Endothelial cell of umbilical vein (primary cell): ENCODE results near the gene KCNMA1. TPM values are rescaled to one million over a fixed set of nuclear protein-coding genes. Genes with fewer than 3 reads are reported as not detected.

Experiments
- BruUV-seq: library from RNA; stranded (reverse); fragments of 400-500 nt; replicated peaks from 2 replicates; lab custom pipeline; 2021; lab: Mats Ljungman, UMichigan
- CTCF ChIA-PET: fragments of 300-600, 350-600 bp; sonication (Branson Sonifier 250); formaldehyde crosslinking; loops from one replicate; lab custom pipeline; 2021; ENCODE audit warnings: antibody characterized with exemption, inconsistent platforms; lab: Charles Lee
- POLR2A ChIA-PET: fragments of 300-600, 350-600 bp; sonication (Branson Sonifier 250); formaldehyde crosslinking; loops from one replicate; lab custom pipeline; 2021; ENCODE audit warnings: antibody characterized with exemption, inconsistent platforms; lab: Charles Lee
- DNase-seq: peaks from one replicate; pipeline ENCODE4 v3.0.0-alpha.2; 2011; ENCODE audit warnings: low read depth, low spot score
- FAIRE-seq: peaks from 2 replicates; lab custom pipeline; 2011; peaks lifted over from hg19 to GRCh38; lab: Jason Lieb, UNC
- H2AFZ ChIP-seq: 2 replicates; pipeline ENCODE4 v1.6.0; 2012; ENCODE audit warnings: low read depth, low read length, control low read depth, inconsistent platforms
- H3K27ac ChIP-seq: 2 replicates; pipeline ENCODE4 v1.5.1; 2011; ENCODE audit warnings: low read depth, mild to moderate bottlenecking, control low read depth, low read length, moderate library complexity; ENCODE audit not compliant: insufficient read depth
- H3K27me3 ChIP-seq, 2 experiments: 2 replicates each; pipeline versions ENCODE4 v1.6.0 to v1.6.1; 2011; ENCODE audit warnings: low read length in 2 of 2, mixed read lengths in 1 of 2; ENCODE audit not compliant: control insufficient read depth in 2 of 2, insufficient read depth in 2 of 2
- H3K36me3 ChIP-seq, 2 experiments: 2 replicates in 1 of 2; 3 replicates in 1 of 2; pipeline ENCODE4 v1.5.1; 2011; ENCODE audit warnings: low read length in 2 of 2, mild to moderate bottlenecking in 1 of 2, moderate library complexity in 1 of 2; ENCODE audit not compliant: control insufficient read depth in 2 of 2, insufficient read depth in 2 of 2; ENCODE audit errors: extremely low read depth in 1 of 2
- H3K4me1 ChIP-seq: 3 replicates; pipeline ENCODE4 v1.5.1; 2011; ENCODE audit warnings: mild to moderate bottlenecking, low read length; ENCODE audit not compliant: control insufficient read depth, insufficient read depth; ENCODE audit errors: extremely low read depth
- H3K4me2 ChIP-seq: 2 replicates; pipeline ENCODE4 v1.6.1; 2011; ENCODE audit warnings: low read length, control low read depth, mixed read lengths; ENCODE audit not compliant: insufficient read depth
- H3K4me3 ChIP-seq, 3 experiments: fragments of 200-600 bp in 1 of 3; sonication (generic), shearing (Covaris generic) in 1 of 3; replicated peaks in 1 of 3; 2 replicates each; pipeline ENCODE4 v1.5.1; 2011 to 2016; ENCODE audit warnings: control low read depth in 3 of 3, low read length in 3 of 3, mild to moderate bottlenecking in 2 of 3, inconsistent platforms in 1 of 3, low read depth in 1 of 3, moderate library complexity in 1 of 3; ENCODE audit not compliant: insufficient read depth in 1 of 3
- H3K79me2 ChIP-seq: 2 replicates; pipeline ENCODE4 v1.6.0; 2012; ENCODE audit warnings: low read length, inconsistent platforms; ENCODE audit not compliant: control insufficient read depth, insufficient read depth
- H3K9ac ChIP-seq: replicated peaks from 2 replicates; pipeline ENCODE3; 2011; ENCODE audit warnings: low read length, control low read depth; ENCODE audit not compliant: insufficient read depth; ENCODE audit errors: extremely low read depth
- H3K9me1 ChIP-seq: replicated peaks from 3 replicates; pipeline ENCODE4 v1.6.0; 2011; ENCODE audit warnings: mild to moderate bottlenecking, low read length; ENCODE audit not compliant: control insufficient read depth, insufficient read depth; ENCODE audit errors: extremely low read depth
- H3K9me3 ChIP-seq: replicated peaks from 2 replicates; pipeline ENCODE4 v1.5.1; 2012; ENCODE audit warnings: low read length, inconsistent platforms; ENCODE audit not compliant: control insufficient read depth, insufficient read depth
- H4K20me1 ChIP-seq: replicated peaks from 2 replicates; pipeline ENCODE3; 2011; ENCODE audit warnings: mild to moderate bottlenecking, low read length; ENCODE audit not compliant: control insufficient read depth, insufficient read depth; ENCODE audit errors: extremely low read depth
- EZH2 ChIP-seq: IDR thresholded peaks from 2 replicates; pipeline ENCODE4 v1.6.1; 2012; ENCODE audit warnings: borderline replicate concordance, low read depth, mild to moderate bottlenecking, moderate library complexity, low read length, inconsistent platforms; ENCODE audit not compliant: severe bottlenecking
- FOS ChIP-seq: IDR thresholded peaks from 2 replicates; pipeline ENCODE4 v1.6.1; 2011; ENCODE audit warnings: mild to moderate bottlenecking, low read length, moderate library complexity, borderline replicate concordance; ENCODE audit not compliant: insufficient read depth
- GATA2 ChIP-seq: IDR thresholded peaks from 2 replicates; pipeline ENCODE4 v1.7.0; 2011; ENCODE audit warnings: low read depth, mild to moderate bottlenecking, moderate library complexity, mixed read lengths, low read length; ENCODE audit not compliant: insufficient read length, insufficient read depth
- JUN ChIP-seq: IDR thresholded peaks from 2 replicates; pipeline ENCODE4 v1.6.1; 2011; ENCODE audit warnings: borderline replicate concordance, low read depth; ENCODE audit not compliant: insufficient read length, insufficient read depth
- MYC ChIP-seq: IDR thresholded peaks from one replicate; pipeline ENCODE4 v1.6.1; 2011; ENCODE audit warnings: mild to moderate bottlenecking, low read depth, low read length
- POLR2A ChIP-seq: IDR thresholded peaks from 2 replicates; pipeline ENCODE4 v1.6.1; 2012; ENCODE audit warnings: low read depth, mild to moderate bottlenecking, control low read depth, low read length
- POLR2AphosphoS5 ChIP-seq: IDR thresholded peaks from 2 replicates; pipeline ENCODE4 v1.6.1; 2012; ENCODE audit warnings: low read depth, mild to moderate bottlenecking, control low read depth, low read length, moderate library complexity; ENCODE audit not compliant: insufficient read depth
- dilution Hi-C: fragments of 300-500 bp; cut with MboI; formaldehyde crosslinking; loops from one replicate; pipeline ENCODE4 v1.15.0; 2019; ENCODE audit warnings: low sequenced_read_pairs; ENCODE audit not compliant: extremely low pct_ligation_motif_present
- intact Hi-C: fragments of 100-400 bp; cut with micrococcal nuclease; formaldehyde crosslinking; loops from one replicate; pipeline ENCODE4 v1.10.0; 2022
- polyA plus RNA-seq, 4 experiments: library from polyadenylated mRNA; depleted of rRNA in 3 of 4; stranded (reverse) in 3 of 4; unstranded in 1 of 4; fragments of >200 nt; gene quantifications; 2 replicates each; pipeline versions ENCODE4 v1.2.1 to v1.2.3, GENCODE V29; 2011 to 2012; ENCODE audit warnings: missing spikeins in 1 of 4
- total RNA-seq: library from RNA; stranded (reverse); gene quantifications from 2 replicates; pipeline ENCODE4 v1.2.3, GENCODE V29; 2021
- TF ChIP-seq, protein P1 (sequence below): IDR thresholded peaks from 2 replicates; pipeline ENCODE4 v1.6.1; 2011; ENCODE audit not compliant: insufficient read depth, insufficient read length
- TF ChIP-seq, protein P2 (sequence below), 2 donors: IDR thresholded peaks; 1 replicate in 1 of 2; 2 replicates in 1 of 2; pipeline ENCODE4 v1.5.1; 2011; ENCODE audit warnings: low read length in 2 of 2, mild to moderate bottlenecking in 2 of 2, moderate library complexity in 2 of 2, control low read depth in 1 of 2, inconsistent platforms in 1 of 2, low read depth in 1 of 2; ENCODE audit not compliant: insufficient read depth in 1 of 2; ENCODE audit errors: extremely low read depth in 1 of 2

KCNMA1 gene
- total and polyA plus RNA-seq, 2 donors (not counting 3 experiments of a cell fraction or from before 2014, with no cell fraction given): 0.10 to 0.82 TPM

DNA sequence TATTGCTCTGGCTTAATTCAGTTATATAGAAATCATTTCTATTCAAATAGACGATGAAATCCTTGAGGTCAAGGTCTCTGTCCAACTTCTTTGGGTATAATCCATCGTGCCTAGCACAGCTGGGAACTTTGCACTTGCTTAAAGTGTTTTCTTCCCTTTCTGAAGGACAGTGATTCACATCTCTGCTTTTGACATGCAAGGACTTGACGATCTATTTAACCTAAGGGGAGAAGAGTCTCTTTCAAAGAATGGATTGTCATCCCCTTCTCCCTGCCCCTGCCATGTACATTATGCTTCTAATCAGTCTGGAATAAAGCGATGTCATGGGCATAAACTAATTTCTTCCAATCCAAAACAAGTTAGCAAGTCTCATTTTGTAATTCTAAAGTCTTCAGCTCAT, 488.6 kb downstream of the KCNMA1 start:
- Histone ChIP-seq H2AFZ (no peak overlapping the region), H4K20me1 (no peaks in the 10 kb centered on the region), H3K9me1 (no peaks in the 10 kb centered on the region), H3K36me3 (no peaks in the 10 kb centered on the region), H3K4me2 (no peak overlapping the region), H3K79me2 (no peaks in the 10 kb centered on the region), H3K9me3 (no peaks in the 10 kb centered on the region), H3K4me3 (no peak overlapping the region), H3K4me1 (peaks cover 2% of the 10 kb centered on the region), H3K27ac (no peak overlapping the region), H3K9ac (no peak overlapping the region), H3K27me3 (no peaks in the 10 kb centered on the region)
- ChIA-PET POLR2A (interaction anchor here (0.6 kb wide), 1 partner anchor 270 kb away, joined by 3 read pairs; no protein-coding TSS in a partner anchor), CTCF (interaction anchor here (1.3 kb wide), 1 partner anchor 17 kb away, joined by 3 read pairs; no protein-coding TSS in a partner anchor)
- TF ChIP-seq, protein P1, sequence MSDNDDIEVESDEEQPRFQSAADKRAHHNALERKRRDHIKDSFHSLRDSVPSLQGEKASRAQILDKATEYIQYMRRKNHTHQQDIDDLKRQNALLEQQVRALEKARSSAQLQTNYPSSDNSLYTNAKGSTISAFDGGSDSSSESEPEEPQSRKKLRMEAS: no peak
- TF ChIP-seq FOS (no peak), POLR2AphosphoS5 (no peak), GATA2 (no peak), POLR2A (no peak), EZH2 (no peak), JUN (no peak), MYC (no peak)
- TF ChIP-seq, protein P2, sequence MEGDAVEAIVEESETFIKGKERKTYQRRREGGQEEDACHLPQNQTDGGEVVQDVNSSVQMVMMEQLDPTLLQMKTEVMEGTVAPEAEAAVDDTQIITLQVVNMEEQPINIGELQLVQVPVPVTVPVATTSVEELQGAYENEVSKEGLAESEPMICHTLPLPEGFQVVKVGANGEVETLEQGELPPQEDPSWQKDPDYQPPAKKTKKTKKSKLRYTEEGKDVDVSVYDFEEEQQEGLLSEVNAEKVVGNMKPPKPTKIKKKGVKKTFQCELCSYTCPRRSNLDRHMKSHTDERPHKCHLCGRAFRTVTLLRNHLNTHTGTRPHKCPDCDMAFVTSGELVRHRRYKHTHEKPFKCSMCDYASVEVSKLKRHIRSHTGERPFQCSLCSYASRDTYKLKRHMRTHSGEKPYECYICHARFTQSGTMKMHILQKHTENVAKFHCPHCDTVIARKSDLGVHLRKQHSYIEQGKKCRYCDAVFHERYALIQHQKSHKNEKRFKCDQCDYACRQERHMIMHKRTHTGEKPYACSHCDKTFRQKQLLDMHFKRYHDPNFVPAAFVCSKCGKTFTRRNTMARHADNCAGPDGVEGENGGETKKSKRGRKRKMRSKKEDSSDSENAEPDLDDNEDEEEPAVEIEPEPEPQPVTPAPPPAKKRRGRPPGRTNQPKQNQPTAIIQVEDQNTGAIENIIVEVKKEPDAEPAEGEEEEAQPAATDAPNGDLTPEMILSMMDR (IDR thresholded peaks at IDR 0.05; ENCODE audit: extremely low read depth in 1 of 2, insufficient read depth in 1 of 2, low read depth in 1 of 2, low read length in 2 of 2): no peak
- FAIRE-seq (no peak), DNase-seq (no peak)
- no TSS peak for BruUV-seq
- intact Hi-C loops: no loop called here
- dilution Hi-C loops: no loop called here
